Measurements from ENCODE around the gene ZNF644.
"Not testable (repeated sequence)": the region's sequence is repeated elsewhere in the genome, so short reads cannot be mapped to it uniquely, and the experiment has no call there.

- TF ChIP-seq CTCF (conservative IDR thresholded peaks at IDR 0.05); EZH2 (IDR thresholded peaks at IDR 0.05; ENCODE audit: low read depth): not testable (repeated sequence)
Measured at GRCh38 chr1:90891756-90892155, 130.1 kb downstream of the ZNF644 start.
